ENCODE data around the gene C12orf56.

DNA sequence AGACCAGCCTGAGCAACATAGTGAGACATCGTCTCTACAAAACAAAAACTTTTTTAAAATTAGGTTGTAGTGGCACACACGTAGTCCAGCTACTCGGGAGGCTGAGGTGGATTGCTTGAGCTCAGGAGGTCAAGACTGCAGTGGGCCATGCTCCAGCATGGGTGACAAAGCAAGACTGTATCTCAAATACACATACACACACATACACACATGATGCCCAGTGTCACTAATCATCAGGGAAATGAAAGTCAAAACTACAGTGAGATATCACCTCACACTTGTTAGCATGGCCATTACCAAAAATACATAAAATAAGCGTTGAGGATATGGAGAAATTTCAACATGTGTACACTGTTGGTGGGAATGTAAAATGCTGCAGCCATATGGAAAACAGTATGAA is 135.3 kb downstream of the C12orf56 start:
- TF ChIP-seq EZH2 (IDR thresholded peaks at IDR 0.05; ENCODE audit: low read length, unreplicated experiment) (no peak), CTCF (conservative IDR thresholded peaks at IDR 0.05; ENCODE audit: low read depth, low read length) (no peak), EZH2phosphoT487 (IDR thresholded peaks at IDR 0.05; ENCODE audit: borderline replicate concordance, low read length) (no peak)

All from PC-3 (cell line).